H9 (cell line): ENCODE measurements around the gene LRMDA. TPM values are rescaled to one million over a fixed set of nuclear protein-coding genes. Genes with fewer than 3 reads are reported as not detected.

Source experiments
- DNase-seq: peaks from one replicate; pipeline ENCODE4 v3.0.0-alpha.2; 2017
- H2AFZ ChIP-seq: one replicate; pipeline ENCODE4 v1.6.1; 2013; ENCODE audit warnings: mild to moderate bottlenecking, low read length, control low read depth, moderate library complexity
- H2AK5ac ChIP-seq: 2 replicates; pipeline ENCODE4 v1.6.1; 2013; ENCODE audit warnings: low read length, control low read depth, mixed read lengths; ENCODE audit not compliant: insufficient read length
- H2BK120ac ChIP-seq: one replicate; pipeline ENCODE4 v1.6.1; 2013; ENCODE audit warnings: low read depth, mild to moderate bottlenecking, low read length, control low read depth, inconsistent platforms; ENCODE audit not compliant: poor library complexity, severe bottlenecking
- H2BK12ac ChIP-seq: 2 replicates; pipeline ENCODE4 v1.6.1; 2013; ENCODE audit warnings: low read length, control low read depth, mixed read lengths, low read depth; ENCODE audit not compliant: insufficient read length
- H2BK15ac ChIP-seq: 2 replicates; pipeline ENCODE4 v1.6.1; 2013; ENCODE audit warnings: low read depth, low read length, control low read depth
- H2BK20ac ChIP-seq: one replicate; pipeline ENCODE4 v1.6.1; 2013; ENCODE audit warnings: low read depth, mild to moderate bottlenecking, low read length, control low read depth, inconsistent platforms; ENCODE audit not compliant: poor library complexity, severe bottlenecking
- H2BK5ac ChIP-seq: 2 replicates; pipeline ENCODE4 v1.6.1; 2013; ENCODE audit warnings: low read length, control low read depth, mixed read lengths; ENCODE audit not compliant: insufficient read length
- H3K14ac ChIP-seq: 2 replicates; pipeline ENCODE4 v1.6.1; 2013; ENCODE audit warnings: low read length, control low read depth; ENCODE audit not compliant: insufficient read depth
- H3K18ac ChIP-seq: 2 replicates; pipeline ENCODE4 v1.6.1; 2013; ENCODE audit warnings: low read depth, mild to moderate bottlenecking, mixed read lengths, low read length, control low read depth; ENCODE audit not compliant: insufficient read length
- H3K23ac ChIP-seq: 2 replicates; pipeline ENCODE4 v1.6.1; 2013; ENCODE audit warnings: low read length, control low read depth, mixed read lengths, low read depth; ENCODE audit not compliant: insufficient read length
- H3K23me2 ChIP-seq: 2 replicates; pipeline ENCODE4 v1.6.1; 2013; ENCODE audit warnings: low read depth, mild to moderate bottlenecking, mixed read lengths, low read length, control low read depth; ENCODE audit not compliant: insufficient read length, poor library complexity, severe bottlenecking
- H3K27ac ChIP-seq: 2 replicates; pipeline ENCODE4 v1.5.1; 2013; ENCODE audit warnings: low read length, control low read depth, mixed read lengths, low read depth; ENCODE audit not compliant: insufficient read length
- H3K27me3 ChIP-seq: 2 replicates; pipeline ENCODE4 v1.6.1; 2013; ENCODE audit warnings: low read length, control low read depth, inconsistent platforms; ENCODE audit not compliant: insufficient read depth
- H3K4ac ChIP-seq: 2 replicates; pipeline ENCODE4 v1.6.1; 2013; ENCODE audit warnings: low read depth, mild to moderate bottlenecking, control low read depth, inconsistent platforms, low read length, moderate library complexity
- H3K4me1 ChIP-seq: 2 replicates; pipeline ENCODE4 v1.6.1; 2013; ENCODE audit warnings: low read length, control low read depth, inconsistent platforms; ENCODE audit not compliant: insufficient read depth
- H3K4me2 ChIP-seq: 2 replicates; pipeline ENCODE4 v1.6.1; 2013; ENCODE audit warnings: low read length, control low read depth, mixed read lengths; ENCODE audit not compliant: insufficient read length, insufficient read depth
- H3K56ac ChIP-seq: 2 replicates; pipeline ENCODE4 v1.6.1; 2013; ENCODE audit warnings: low read depth, mild to moderate bottlenecking, mixed read lengths, low read length, control low read depth; ENCODE audit not compliant: insufficient read length
- H3K79me1 ChIP-seq: 2 replicates; pipeline ENCODE4 v1.6.1; 2013; ENCODE audit warnings: low read depth, mild to moderate bottlenecking, moderate library complexity, low read length, control low read depth, inconsistent platforms; ENCODE audit not compliant: insufficient read depth, poor library complexity, severe bottlenecking
- H3K79me2 ChIP-seq: 2 replicates; pipeline ENCODE4 v1.6.1; 2013; ENCODE audit warnings: low read length, control low read depth, inconsistent platforms; ENCODE audit not compliant: insufficient read depth
- H3K9ac ChIP-seq: 2 replicates; pipeline ENCODE4 v1.6.1; 2013; ENCODE audit warnings: low read length, control low read depth, mixed read lengths; ENCODE audit not compliant: insufficient read length; ENCODE audit errors: extremely low read depth
- H3K9me3 ChIP-seq: one replicate; pipeline ENCODE4 v1.6.1; 2013; ENCODE audit warnings: low read depth, low read length, inconsistent platforms; ENCODE audit not compliant: control insufficient read depth
- H3T11ph ChIP-seq: one replicate; pipeline ENCODE4 v1.6.1; 2013; ENCODE audit warnings: mild to moderate bottlenecking, low read length, control low read depth, inconsistent platforms
- H4K20me1 ChIP-seq: one replicate; pipeline ENCODE4 v1.6.1; 2013; ENCODE audit not compliant: control insufficient read depth, insufficient read length, insufficient read depth
- H4K5ac ChIP-seq: 2 replicates; pipeline ENCODE4 v1.6.1; 2013; ENCODE audit warnings: low read depth, mild to moderate bottlenecking, mixed read lengths, low read length, control low read depth; ENCODE audit not compliant: insufficient read length
- H4K8ac ChIP-seq: replicated peaks from 2 replicates; pipeline ENCODE4 v1.6.1; 2013; ENCODE audit warnings: low read length, control low read depth, mixed read lengths, low read depth; ENCODE audit not compliant: insufficient read length
- H4K91ac ChIP-seq: 2 replicates; pipeline ENCODE4 v1.6.1; 2013; ENCODE audit warnings: low read depth, mild to moderate bottlenecking, moderate library complexity, mixed read lengths, low read length, control low read depth; ENCODE audit not compliant: insufficient read length
- H3K27ac Mint-ChIP-seq, 3 experiments: 2 replicates in 2 of 3; 3 replicates in 1 of 3; pipeline ENCODE4 v1.8.0; 2020 to 2021; ENCODE audit warnings: mixed read lengths in 3 of 3, mild to moderate bottlenecking in 1 of 3, moderate library complexity in 1 of 3
- H3K27me3 Mint-ChIP-seq: 2 replicates; pipeline ENCODE4 v1.8.0; 2021; ENCODE audit warnings: low read depth, mild to moderate bottlenecking, moderate library complexity, mixed read lengths
- H3K36me3 Mint-ChIP-seq, 3 experiments: 2 replicates in 2 of 3; 3 replicates in 1 of 3; pipeline ENCODE4 v1.8.0; 2020 to 2021; ENCODE audit warnings: low read depth in 3 of 3, mixed read lengths in 3 of 3; ENCODE audit not compliant: insufficient read depth in 1 of 3
- H3K4me1 Mint-ChIP-seq, 2 experiments: 2 replicates each; pipeline ENCODE4 v1.8.0; 2020; ENCODE audit warnings: mixed read lengths in 2 of 2
- H3K4me3 Mint-ChIP-seq, 2 experiments: 2 replicates in 1 of 2; 3 replicates in 1 of 2; pipeline ENCODE4 v1.8.0; 2020 to 2021; ENCODE audit warnings: mild to moderate bottlenecking in 2 of 2, mixed read lengths in 2 of 2, moderate library complexity in 1 of 2
- H3K9me3 Mint-ChIP-seq, 2 experiments: 2 replicates in 1 of 2; 3 replicates in 1 of 2; pipeline ENCODE4 v1.8.0; 2020; ENCODE audit warnings: mild to moderate bottlenecking in 2 of 2, mixed read lengths in 2 of 2, moderate library complexity in 1 of 2
- CTCF ChIP-seq: fragments of 200-600 bp; sonication (generic); conservative IDR thresholded peaks from 3 replicates; pipeline ENCODE4 v1.8.0; 2021; ENCODE audit warnings: antibody characterized with exemption, mild to moderate bottlenecking
- WGBS: extraction: QIAGEN DNeasy Blood & Tissue Kit; methylation state at CpG from one replicate; pipeline ENCODE4 v1.1.7; 2013; ENCODE audit warnings: missing lambda C conversion rate, low lambda C conversion rate, mixed read lengths; ENCODE audit not compliant: insufficient read length; ENCODE audit errors: extremely low coverage; 5-methylcytosine and 5-hydroxymethylcytosine counted together
- total RNA-seq: library from RNA; stranded (reverse); gene quantifications from 2 replicates; pipeline ENCODE4 v1.2.1, GENCODE V29; 2021

Gene LRMDA
- total RNA-seq, 1 experiment from 2014 or later, result 1.8 TPM

- no peak overlapping the region for H3K14ac ChIP-seq
- no peak overlapping the region for H4K8ac ChIP-seq
- no peak overlapping the region for H3T11ph ChIP-seq
- no peaks in the 10 kb centered on the region for H3K79me2 ChIP-seq
- H3K9ac ChIP-seq, result no peak overlapping the region
- no peak overlapping the region for H2BK20ac ChIP-seq
- no peak overlapping the region for H3K56ac ChIP-seq
- no peak for TF ChIP-seq CTCF
- H4K20me1 ChIP-seq, result no peaks in the 10 kb centered on the region
- no peaks in the 10 kb centered on the region for H3K79me1 ChIP-seq
- H3K23ac ChIP-seq, result no peak overlapping the region
- H3K23me2 ChIP-seq, result no peaks in the 10 kb centered on the region
- no peak overlapping the region for H3K27ac ChIP-seq
- no peak overlapping the region for H2BK12ac ChIP-seq
- no peaks in the 10 kb centered on the region for H3K9me3 ChIP-seq
- H3K18ac ChIP-seq, result no peak overlapping the region
- H4K91ac ChIP-seq, result no peak overlapping the region
- no peak overlapping the region for H2BK5ac ChIP-seq
- no peak for DNase-seq
- Mint-ChIP-seq H3K27me3 (no peaks in the 10 kb centered on the region; the same call in 1 of the 2 replicates), H3K4me3 (no peak overlapping the region), H3K27ac (no peak overlapping the region), H3K4me1 (peaks cover 9 to 11% of the 10 kb centered on the region in 2 experiments), H3K9me3 (no peaks in the 10 kb centered on the region), H3K36me3 (no peaks in the 10 kb centered on the region; a peak in 1 of 7 replicates)
- H2AK5ac ChIP-seq, result no peak overlapping the region
- H3K4ac ChIP-seq, result no peak overlapping the region
- no peaks in the 10 kb centered on the region for H3K4me1 ChIP-seq
- no peak overlapping the region for H2AFZ ChIP-seq
- H2BK120ac ChIP-seq, result no peak overlapping the region
- no peaks in the 10 kb centered on the region for H3K27me3 ChIP-seq
- H4K5ac ChIP-seq, result no peak overlapping the region
- WGBS, result no CpG with 5 or more reads among the region's 12 CpGs
- no peak overlapping the region for H2BK15ac ChIP-seq
- H3K4me2 ChIP-seq, result no peak overlapping the region
These were observed 884.8 kb downstream of the LRMDA start for GRCh38 chr10:76316234-76316633.
